Muscle layer of colon (tissue), 2 donors: ENCODE measurements around the gene RBFOX2.
"Not testable (repeated sequence)": the region's sequence is repeated elsewhere in the genome, so short reads cannot be mapped to it uniquely, and the experiment has no call there.

Experiments
- H3K27ac ChIP-seq: one replicate; pipeline ENCODE4 v1.7.0; 2013; ENCODE audit warnings: low read depth, mild to moderate bottlenecking, low read length, moderate library complexity
- H3K27me3 ChIP-seq, 2 donors: one replicate each; pipeline ENCODE4 v1.7.0; 2013; ENCODE audit warnings: low read length in 2 of 2, mild to moderate bottlenecking in 2 of 2; ENCODE audit not compliant: insufficient read depth in 2 of 2, control insufficient read depth in 1 of 2
- H3K36me3 ChIP-seq: one replicate; pipeline ENCODE4 v1.7.0; 2013; ENCODE audit warnings: mild to moderate bottlenecking, low read length; ENCODE audit not compliant: insufficient read depth
- H3K4me1 ChIP-seq: one replicate; pipeline ENCODE4 v1.7.0; 2013; ENCODE audit warnings: mild to moderate bottlenecking, low read length; ENCODE audit not compliant: insufficient read depth
- H3K4me3 ChIP-seq, 2 donors: one replicate each; pipeline ENCODE4 v1.7.0; 2013; ENCODE audit warnings: low read length in 2 of 2, low read depth in 1 of 2, mild to moderate bottlenecking in 1 of 2, moderate library complexity in 1 of 2
- H3K9ac ChIP-seq: one replicate; pipeline ENCODE4 v1.7.0; 2013; ENCODE audit warnings: low read length
- H3K9me3 ChIP-seq: one replicate; pipeline ENCODE4 v1.7.0; 2013; ENCODE audit warnings: mild to moderate bottlenecking, low read length
- donor health status: abdominal sarcoma.
- donor health status: Adenocarcinoma of cecum.

Gene RBFOX2

GRCh38 chr22:36037102-36037758, 8.6 kb upstream of the RBFOX2 start:
- Histone ChIP-seq H3K27ac (no peak overlapping the region), H3K27me3 (no peaks in the 10 kb centered on the region), H3K9me3 (no peaks in the 10 kb centered on the region), H3K4me1 (no peaks in the 10 kb centered on the region), H3K9ac (no peak overlapping the region), H3K36me3 (no peaks in the 10 kb centered on the region), H3K4me3 (no peak overlapping the region)

- Histone ChIP-seq H3K36me3 (no peaks in the 10 kb centered on the region), H3K4me1 (no peaks in the 10 kb centered on the region), H3K27ac (no peak overlapping the region), H3K27me3 (no peaks in the 10 kb centered on the region), H3K9ac (no peak overlapping the region), H3K4me3 (no peak overlapping the region), H3K9me3 (no peaks in the 10 kb centered on the region)
Observed at GRCh38 chr22:36036167-36036624, 7.6 kb upstream of the RBFOX2 start.

- no peaks in the 10 kb centered on the region for H3K36me3 ChIP-seq
- H3K9me3 ChIP-seq, result no peaks in the 10 kb centered on the region
- H3K27ac ChIP-seq, result no peak overlapping the region
- H3K4me3 ChIP-seq, result no peak overlapping the region
- no peak overlapping the region for H3K9ac ChIP-seq
- no peaks in the 10 kb centered on the region for H3K27me3 ChIP-seq
- no peaks in the 10 kb centered on the region for H3K4me1 ChIP-seq
Observed at GRCh38 chr22:36032611-36033010, 4.0 kb upstream of the RBFOX2 start.

- Histone ChIP-seq H3K27me3 (no peaks in the 10 kb centered on the region), H3K36me3 (no peaks in the 10 kb centered on the region), H3K9ac (peak overlapping the region; percentile 69), H3K9me3 (no peaks in the 10 kb centered on the region), H3K27ac (peak overlapping the region; percentile 66), H3K4me3 (peak overlapping the region; percentile 40 to 54), H3K4me1 (peaks cover 11% of the 10 kb centered on the region)
Observed at GRCh38 chr22:36029406-36029755, 757 bp upstream of the RBFOX2 start.

- H3K36me3 ChIP-seq, result no peaks in the 10 kb centered on the region
- H3K27me3 ChIP-seq, result no peaks in the 10 kb centered on the region
- H3K9ac ChIP-seq, result peak overlapping the region; percentile 92
- peak overlapping the region; percentile 81 for H3K27ac ChIP-seq
- H3K4me3 ChIP-seq, result peak overlapping the region; percentile 95 to 97
- H3K4me1 ChIP-seq, result peaks cover 22% of the 10 kb centered on the region
- H3K9me3 ChIP-seq, result no peaks in the 10 kb centered on the region
Observed at GRCh38 chr22:36027935-36028645, 534 bp downstream of the RBFOX2 start.

GRCh38 chr22:36027579-36027934, 1.1 kb downstream of the RBFOX2 start:
- H3K36me3 ChIP-seq, result no peaks in the 10 kb centered on the region
- peak overlapping the region; percentile 95 to 97 for H3K4me3 ChIP-seq
- H3K9ac ChIP-seq, result peak overlapping the region; percentile 92
- no peaks in the 10 kb centered on the region for H3K9me3 ChIP-seq
- peaks cover 27% of the 10 kb centered on the region for H3K4me1 ChIP-seq
- H3K27me3 ChIP-seq, result no peaks in the 10 kb centered on the region
- peak overlapping the region; percentile 81 for H3K27ac ChIP-seq

GRCh38 chr22:36026741-36027140, 1.9 kb downstream of the RBFOX2 start:
- no peaks in the 10 kb centered on the region for H3K9me3 ChIP-seq
- H3K4me1 ChIP-seq, result peaks cover 35% of the 10 kb centered on the region
- H3K27me3 ChIP-seq, result no peaks in the 10 kb centered on the region
- no peaks in the 10 kb centered on the region for H3K36me3 ChIP-seq
- H3K4me3 ChIP-seq, result peak overlapping the region; percentile 16 to 95
- H3K9ac ChIP-seq, result no peak overlapping the region
- peak overlapping the region; percentile 81 for H3K27ac ChIP-seq

- peaks cover 52% of the 10 kb centered on the region for H3K4me1 ChIP-seq
- no peak overlapping the region for H3K9ac ChIP-seq
- peak overlapping the region; percentile 35 for H3K27ac ChIP-seq
- H3K9me3 ChIP-seq, result no peaks in the 10 kb centered on the region
- no peaks in the 10 kb centered on the region for H3K36me3 ChIP-seq
- no peak overlapping the region for H3K4me3 ChIP-seq
- no peaks in the 10 kb centered on the region for H3K27me3 ChIP-seq
Observed at GRCh38 chr22:36022697-36023096, 5.9 kb downstream of the RBFOX2 start.

- H3K4me3 ChIP-seq, result no peak overlapping the region
Observed at GRCh38 chr22:36022162-36022561, 6.5 kb downstream of the RBFOX2 start.

GRCh38 chr22:36021606-36022153, 6.9 kb downstream of the RBFOX2 start:
- Histone ChIP-seq H3K4me3 (no peak overlapping the region), H3K9ac (peak overlapping the region; percentile 1), H3K4me1 (peaks cover 56% of the 10 kb centered on the region)

More at GRCh38 chr22:36022162-36022561, 6.5 kb downstream of the RBFOX2 start:
- Histone ChIP-seq H3K27me3 (no peaks in the 10 kb centered on the region), H3K36me3 (no peaks in the 10 kb centered on the region), H3K9ac (no peak overlapping the region), H3K9me3 (no peaks in the 10 kb centered on the region), H3K27ac (peak overlapping the region; percentile 35), H3K4me1 (peaks cover 56% of the 10 kb centered on the region)

GRCh38 chr22:36020865-36021264, 7.8 kb downstream of the RBFOX2 start:
- H3K27me3 ChIP-seq, H3K4me3 ChIP-seq, H3K9me3 ChIP-seq, H3K36me3 ChIP-seq, H3K9ac ChIP-seq, H3K27ac ChIP-seq: not testable (repeated sequence)
- H3K4me1 ChIP-seq, result peaks cover 58% of the 10 kb centered on the region

More at GRCh38 chr22:36021606-36022153, 6.9 kb downstream of the RBFOX2 start:
- H3K27me3 ChIP-seq, result no peaks in the 10 kb centered on the region
- peak overlapping the region; percentile 35 for H3K27ac ChIP-seq
- H3K9me3 ChIP-seq, result no peaks in the 10 kb centered on the region
- H3K36me3 ChIP-seq, result no peaks in the 10 kb centered on the region
